OCI-LY3 (cell line): ENCODE results near the gene CNNM2.
"Not testable (repeated sequence)": the region's sequence is repeated elsewhere in the genome, so short reads cannot be mapped to it uniquely, and the experiment has no call there.

Source experiments
- H2AFZ ChIP-seq: fragments of 200-600, 300-600 bp; shearing (Covaris generic); 2 replicates; pipeline ENCODE4 v1.6.0; 2014; ENCODE audit warnings: antibody characterized with exemption, low read depth, low read length
- H3K27ac ChIP-seq: fragments of 200-600, 300-600 bp; sonication (generic); 2 replicates; pipeline ENCODE4 v1.5.1; 2014; ENCODE audit warnings: mild to moderate bottlenecking, low read length, moderate library complexity, mixed read lengths
- H3K27me3 ChIP-seq: fragments of 200-600, 300-600 bp; sonication (generic); 2 replicates; pipeline ENCODE4 v1.6.1; 2014; ENCODE audit warnings: low read depth, low read length, mixed read lengths
- H3K36me3 ChIP-seq: fragments of 200-600, 300-600 bp; sonication (generic); replicated peaks from 2 replicates; pipeline ENCODE3; 2014; ENCODE audit warnings: low read depth, low read length, mixed read lengths
- H3K4me1 ChIP-seq: fragments of 300-600, 200-600 bp; sonication (generic); 2 replicates; pipeline ENCODE4 v1.6.1; 2014; ENCODE audit warnings: low read length, mixed read lengths
- H3K4me2 ChIP-seq: fragments of 200-600, 300-600 bp; sonication (generic); 2 replicates; pipeline ENCODE4 v1.6.1; 2014; ENCODE audit warnings: low read length, mixed read lengths
- H3K4me3 ChIP-seq: fragments of 300-600, 200-600 bp; sonication (generic); 2 replicates; pipeline ENCODE4 v1.5.1; 2014; ENCODE audit warnings: antibody characterized with exemption, mild to moderate bottlenecking, low read length, moderate library complexity
- H3K79me2 ChIP-seq: fragments of 300-600, 200-600 bp; shearing (Covaris generic); 2 replicates; pipeline ENCODE4 v1.6.1; 2014; ENCODE audit warnings: mild to moderate bottlenecking, low read length, mixed read lengths
- H3K9ac ChIP-seq: fragments of 300-600, 200-600 bp; shearing (Covaris generic); 2 replicates; pipeline ENCODE4 v1.6.0; 2014; ENCODE audit warnings: mild to moderate bottlenecking, low read length, moderate library complexity
- H3K9me3 ChIP-seq: fragments of 200-600, 300-600 bp; shearing (Covaris generic); 2 replicates; pipeline ENCODE4 v1.6.1; 2014; ENCODE audit warnings: low read length, mixed read lengths; ENCODE audit not compliant: insufficient read depth
- H4K20me1 ChIP-seq: fragments of 200-600, 300-600 bp; sonication (generic); 2 replicates; pipeline ENCODE4 v1.6.1; 2016; ENCODE audit warnings: low read length, mixed read lengths; ENCODE audit not compliant: insufficient read depth
- CTCF ChIP-seq: fragments of 200-600, 300-600 bp; sonication (generic); IDR thresholded peaks from 2 replicates; pipeline ENCODE4 v1.5.1; 2014; ENCODE audit warnings: antibody characterized with exemption, low read length, low read depth
- EZH2phosphoT487 ChIP-seq: fragments of 200-600 bp; shearing (Covaris generic); IDR thresholded peaks from 2 replicates; pipeline ENCODE4 v1.6.1; 2018; ENCODE audit warnings: antibody characterized with exemption, mixed run types, low read depth

The CNNM2 gene

GRCh38 chr10:102960157-102960556 lies 42.1 kb downstream of the CNNM2 start:
- Histone ChIP-seq H3K9me3 (no peaks in the 10 kb centered on the region), H3K4me2 (no peak overlapping the region), H3K27ac (no peak overlapping the region), H3K9ac (no peak overlapping the region), H3K27me3 (no peaks in the 10 kb centered on the region), H3K79me2 (no peaks in the 10 kb centered on the region), H3K4me3 (no peak overlapping the region), H2AFZ (no peak overlapping the region), H4K20me1 (no peaks in the 10 kb centered on the region), H3K4me1 (no peaks in the 10 kb centered on the region), H3K36me3 (no peaks in the 10 kb centered on the region)
- TF ChIP-seq EZH2phosphoT487 (no peak), CTCF (no peak)

GRCh38 chr10:102962267-102962666 lies 44.2 kb downstream of the CNNM2 start:
- Histone ChIP-seq H4K20me1 (no peaks in the 10 kb centered on the region), H3K36me3 (no peaks in the 10 kb centered on the region), H3K4me1 (no peaks in the 10 kb centered on the region), H3K9me3 (no peaks in the 10 kb centered on the region), H3K27me3 (no peaks in the 10 kb centered on the region), H3K79me2 (no peaks in the 10 kb centered on the region), H3K4me2 (no peak overlapping the region), H3K4me3 (no peak overlapping the region), H2AFZ (no peak overlapping the region), H3K9ac (no peak overlapping the region), H3K27ac (no peak overlapping the region)
- no peak for TF ChIP-seq CTCF
- no peak for TF ChIP-seq EZH2phosphoT487

GRCh38 chr10:102962951-102963755 lies 45.1 kb downstream of the CNNM2 start:
- no peak overlapping the region for H3K27ac ChIP-seq
- H2AFZ ChIP-seq, result no peak overlapping the region
- no peaks in the 10 kb centered on the region for H4K20me1 ChIP-seq
- no peaks in the 10 kb centered on the region for H3K9me3 ChIP-seq
- no peaks in the 10 kb centered on the region for H3K4me1 ChIP-seq
- no peak overlapping the region for H3K9ac ChIP-seq
- H3K27me3 ChIP-seq, result no peaks in the 10 kb centered on the region
- no peak overlapping the region for H3K4me2 ChIP-seq
- no peaks in the 10 kb centered on the region for H3K79me2 ChIP-seq
- no peaks in the 10 kb centered on the region for H3K36me3 ChIP-seq
- no peak for TF ChIP-seq CTCF
- TF ChIP-seq EZH2phosphoT487, result no peak
- no peak overlapping the region for H3K4me3 ChIP-seq

GRCh38 chr10:102963756-102964025 lies 45.6 kb downstream of the CNNM2 start:
- H3K4me3 ChIP-seq, result no peak overlapping the region
- no peaks in the 10 kb centered on the region for H3K27me3 ChIP-seq
- no peaks in the 10 kb centered on the region for H3K36me3 ChIP-seq
- H3K9me3 ChIP-seq, result no peaks in the 10 kb centered on the region
- no peaks in the 10 kb centered on the region for H3K79me2 ChIP-seq
- H3K9ac ChIP-seq, result no peak overlapping the region
- H3K4me2 ChIP-seq, result no peak overlapping the region
- no peak for TF ChIP-seq EZH2phosphoT487
- TF ChIP-seq CTCF, result no peak
- no peak overlapping the region for H2AFZ ChIP-seq
- H3K4me1 ChIP-seq, result no peaks in the 10 kb centered on the region
- H3K27ac ChIP-seq, result no peak overlapping the region
- no peaks in the 10 kb centered on the region for H4K20me1 ChIP-seq

- H3K36me3 ChIP-seq, H4K20me1 ChIP-seq, H2AFZ ChIP-seq, H3K27ac ChIP-seq, H3K4me1 ChIP-seq, H3K4me2 ChIP-seq, H3K9me3 ChIP-seq, H3K9ac ChIP-seq, H3K4me3 ChIP-seq, H3K79me2 ChIP-seq, H3K27me3 ChIP-seq: not testable (repeated sequence)
These were observed 46.0 kb downstream of the CNNM2 start for GRCh38 chr10:102964064-102964463.
